ENCODE data around the gene FOXL1.
A peak's percentile ranks its signal among the peaks of the same experiment; 100 is the strongest.

FOXL1 gene

GRCh38 chr16:86608301-86608747, 30.0 kb downstream of the FOXL1 start:
- DNase-seq: no peak

- peak; percentile 81 for DNase-seq
These were observed 30.8 kb downstream of the FOXL1 start for GRCh38 chr16:86609115-86609514.

GRCh38 chr16:86609661-86610060, 31.3 kb downstream of the FOXL1 start:
- no peak for DNase-seq

GRCh38 chr16:86610779-86611524, 32.6 kb downstream of the FOXL1 start:
- DNase-seq: no peak

- no peak for DNase-seq
These were observed 33.1 kb downstream of the FOXL1 start for GRCh38 chr16:86611525-86611855.

- no peak for DNase-seq
These were observed 33.6 kb downstream of the FOXL1 start for GRCh38 chr16:86611941-86612340.

GRCh38 chr16:86614699-86615098, 36.4 kb downstream of the FOXL1 start:
- DNase-seq: no peak

GRCh38 chr16:86616906-86617305, 38.6 kb downstream of the FOXL1 start:
- DNase-seq: no peak

GRCh38 chr16:86618431-86619238, 40.3 kb downstream of the FOXL1 start:
- no peak for DNase-seq

GRCh38 chr16:86619239-86619794, 41.0 kb downstream of the FOXL1 start:
- no peak for DNase-seq

- DNase-seq: no peak
These were observed 41.8 kb downstream of the FOXL1 start for GRCh38 chr16:86620184-86620583.

GRCh38 chr16:86621966-86622365, 43.6 kb downstream of the FOXL1 start:
- DNase-seq: no peak

- no peak for DNase-seq
These were observed 44.6 kb downstream of the FOXL1 start for GRCh38 chr16:86622700-86623615.

- no peak for DNase-seq
These were observed 46.7 kb downstream of the FOXL1 start for GRCh38 chr16:86625029-86625428.

- no peak for DNase-seq
These were observed 47.5 kb downstream of the FOXL1 start for GRCh38 chr16:86625821-86626220.

- DNase-seq: no peak
These were observed 47.9 kb downstream of the FOXL1 start for GRCh38 chr16:86626284-86626683.

- DNase-seq: no peak
These were observed 48.6 kb downstream of the FOXL1 start for GRCh38 chr16:86626966-86627365.

GRCh38 chr16:86628614-86629013, 50.3 kb downstream of the FOXL1 start:
- no peak for DNase-seq

GRCh38 chr16:86630471-86630870, 52.1 kb downstream of the FOXL1 start:
- no peak for DNase-seq

- no peak for DNase-seq
These were observed 53.1 kb downstream of the FOXL1 start for GRCh38 chr16:86631444-86631843.

Data from amniotic stem cell (primary cell).